ENCODE measurements around the gene ZNF24.

DNA sequence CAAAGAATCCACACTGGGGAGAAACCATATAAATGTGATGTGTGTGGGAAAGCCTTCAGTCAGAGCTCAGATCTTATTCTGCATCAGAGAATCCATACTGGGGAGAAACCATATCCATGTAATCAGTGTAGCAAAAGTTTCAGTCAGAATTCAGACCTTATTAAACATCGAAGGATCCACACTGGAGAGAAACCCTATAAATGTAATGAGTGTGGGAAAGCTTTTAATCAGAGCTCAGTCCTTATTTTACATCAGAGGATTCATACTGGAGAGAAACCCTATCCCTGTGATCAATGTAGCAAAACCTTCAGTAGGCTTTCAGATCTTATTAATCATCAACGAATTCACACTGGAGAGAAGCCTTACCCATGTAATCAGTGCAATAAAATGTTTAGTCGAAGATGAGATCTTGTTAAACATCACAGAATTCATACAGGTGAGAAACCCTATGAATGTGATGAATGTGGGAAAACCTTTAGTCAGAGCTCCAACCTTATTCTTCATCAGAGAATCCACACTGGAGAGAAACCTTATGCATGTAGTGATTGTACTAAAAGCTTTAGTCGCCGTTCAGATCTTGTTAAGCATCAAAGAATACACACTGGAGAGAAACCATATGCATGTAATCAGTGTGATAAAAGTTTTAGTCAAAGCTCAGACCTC lies 37.5 kb downstream of the ZNF24 start:
- TF ChIP-seq ZNF396 (CRISPR knock-in tag; IDR thresholded peaks at IDR 0.05; ENCODE audit: borderline replicate concordance): no peak
- TF ChIP-seq, protein P1, sequence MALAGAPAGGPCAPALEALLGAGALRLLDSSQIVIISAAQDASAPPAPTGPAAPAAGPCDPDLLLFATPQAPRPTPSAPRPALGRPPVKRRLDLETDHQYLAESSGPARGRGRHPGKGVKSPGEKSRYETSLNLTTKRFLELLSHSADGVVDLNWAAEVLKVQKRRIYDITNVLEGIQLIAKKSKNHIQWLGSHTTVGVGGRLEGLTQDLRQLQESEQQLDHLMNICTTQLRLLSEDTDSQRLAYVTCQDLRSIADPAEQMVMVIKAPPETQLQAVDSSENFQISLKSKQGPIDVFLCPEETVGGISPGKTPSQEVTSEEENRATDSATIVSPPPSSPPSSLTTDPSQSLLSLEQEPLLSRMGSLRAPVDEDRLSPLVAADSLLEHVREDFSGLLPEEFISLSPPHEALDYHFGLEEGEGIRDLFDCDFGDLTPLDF (CRISPR knock-in tag; IDR thresholded peaks at IDR 0.05): no peak
- TF ChIP-seq, protein P2, sequence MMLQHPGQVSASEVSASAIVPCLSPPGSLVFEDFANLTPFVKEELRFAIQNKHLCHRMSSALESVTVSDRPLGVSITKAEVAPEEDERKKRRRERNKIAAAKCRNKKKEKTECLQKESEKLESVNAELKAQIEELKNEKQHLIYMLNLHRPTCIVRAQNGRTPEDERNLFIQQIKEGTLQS (CRISPR knock-in tag; conservative IDR thresholded peaks at IDR 0.05): no peak
- TF ChIP-seq, protein P3, sequence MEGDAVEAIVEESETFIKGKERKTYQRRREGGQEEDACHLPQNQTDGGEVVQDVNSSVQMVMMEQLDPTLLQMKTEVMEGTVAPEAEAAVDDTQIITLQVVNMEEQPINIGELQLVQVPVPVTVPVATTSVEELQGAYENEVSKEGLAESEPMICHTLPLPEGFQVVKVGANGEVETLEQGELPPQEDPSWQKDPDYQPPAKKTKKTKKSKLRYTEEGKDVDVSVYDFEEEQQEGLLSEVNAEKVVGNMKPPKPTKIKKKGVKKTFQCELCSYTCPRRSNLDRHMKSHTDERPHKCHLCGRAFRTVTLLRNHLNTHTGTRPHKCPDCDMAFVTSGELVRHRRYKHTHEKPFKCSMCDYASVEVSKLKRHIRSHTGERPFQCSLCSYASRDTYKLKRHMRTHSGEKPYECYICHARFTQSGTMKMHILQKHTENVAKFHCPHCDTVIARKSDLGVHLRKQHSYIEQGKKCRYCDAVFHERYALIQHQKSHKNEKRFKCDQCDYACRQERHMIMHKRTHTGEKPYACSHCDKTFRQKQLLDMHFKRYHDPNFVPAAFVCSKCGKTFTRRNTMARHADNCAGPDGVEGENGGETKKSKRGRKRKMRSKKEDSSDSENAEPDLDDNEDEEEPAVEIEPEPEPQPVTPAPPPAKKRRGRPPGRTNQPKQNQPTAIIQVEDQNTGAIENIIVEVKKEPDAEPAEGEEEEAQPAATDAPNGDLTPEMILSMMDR (IDR thresholded peaks at IDR 0.05): no peak
- TF ChIP-seq, protein P4, sequence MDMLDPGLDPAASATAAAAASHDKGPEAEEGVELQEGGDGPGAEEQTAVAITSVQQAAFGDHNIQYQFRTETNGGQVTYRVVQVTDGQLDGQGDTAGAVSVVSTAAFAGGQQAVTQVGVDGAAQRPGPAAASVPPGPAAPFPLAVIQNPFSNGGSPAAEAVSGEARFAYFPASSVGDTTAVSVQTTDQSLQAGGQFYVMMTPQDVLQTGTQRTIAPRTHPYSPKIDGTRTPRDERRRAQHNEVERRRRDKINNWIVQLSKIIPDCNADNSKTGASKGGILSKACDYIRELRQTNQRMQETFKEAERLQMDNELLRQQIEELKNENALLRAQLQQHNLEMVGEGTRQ (CRISPR knock-in tag; IDR thresholded peaks at IDR 0.05): no peak
- TF ChIP-seq, protein P5, sequence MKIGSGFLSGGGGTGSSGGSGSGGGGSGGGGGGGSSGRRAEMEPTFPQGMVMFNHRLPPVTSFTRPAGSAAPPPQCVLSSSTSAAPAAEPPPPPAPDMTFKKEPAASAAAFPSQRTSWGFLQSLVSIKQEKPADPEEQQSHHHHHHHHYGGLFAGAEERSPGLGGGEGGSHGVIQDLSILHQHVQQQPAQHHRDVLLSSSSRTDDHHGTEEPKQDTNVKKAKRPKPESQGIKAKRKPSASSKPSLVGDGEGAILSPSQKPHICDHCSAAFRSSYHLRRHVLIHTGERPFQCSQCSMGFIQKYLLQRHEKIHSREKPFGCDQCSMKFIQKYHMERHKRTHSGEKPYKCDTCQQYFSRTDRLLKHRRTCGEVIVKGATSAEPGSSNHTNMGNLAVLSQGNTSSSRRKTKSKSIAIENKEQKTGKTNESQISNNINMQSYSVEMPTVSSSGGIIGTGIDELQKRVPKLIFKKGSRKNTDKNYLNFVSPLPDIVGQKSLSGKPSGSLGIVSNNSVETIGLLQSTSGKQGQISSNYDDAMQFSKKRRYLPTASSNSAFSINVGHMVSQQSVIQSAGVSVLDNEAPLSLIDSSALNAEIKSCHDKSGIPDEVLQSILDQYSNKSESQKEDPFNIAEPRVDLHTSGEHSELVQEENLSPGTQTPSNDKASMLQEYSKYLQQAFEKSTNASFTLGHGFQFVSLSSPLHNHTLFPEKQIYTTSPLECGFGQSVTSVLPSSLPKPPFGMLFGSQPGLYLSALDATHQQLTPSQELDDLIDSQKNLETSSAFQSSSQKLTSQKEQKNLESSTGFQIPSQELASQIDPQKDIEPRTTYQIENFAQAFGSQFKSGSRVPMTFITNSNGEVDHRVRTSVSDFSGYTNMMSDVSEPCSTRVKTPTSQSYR (CRISPR knock-in tag; IDR thresholded peaks at IDR 0.05): no peak
- no peak for TF ChIP-seq ZNF416 (CRISPR knock-in tag; IDR thresholded peaks at IDR 0.05)
- no peak for TF ChIP-seq MXD4 (CRISPR knock-in tag; IDR thresholded peaks at IDR 0.05; ENCODE audit: borderline replicate concordance)

All from WTC11 (cell line).